ENCODE data around the gene KCNH8.

Gene KCNH8

DNA sequence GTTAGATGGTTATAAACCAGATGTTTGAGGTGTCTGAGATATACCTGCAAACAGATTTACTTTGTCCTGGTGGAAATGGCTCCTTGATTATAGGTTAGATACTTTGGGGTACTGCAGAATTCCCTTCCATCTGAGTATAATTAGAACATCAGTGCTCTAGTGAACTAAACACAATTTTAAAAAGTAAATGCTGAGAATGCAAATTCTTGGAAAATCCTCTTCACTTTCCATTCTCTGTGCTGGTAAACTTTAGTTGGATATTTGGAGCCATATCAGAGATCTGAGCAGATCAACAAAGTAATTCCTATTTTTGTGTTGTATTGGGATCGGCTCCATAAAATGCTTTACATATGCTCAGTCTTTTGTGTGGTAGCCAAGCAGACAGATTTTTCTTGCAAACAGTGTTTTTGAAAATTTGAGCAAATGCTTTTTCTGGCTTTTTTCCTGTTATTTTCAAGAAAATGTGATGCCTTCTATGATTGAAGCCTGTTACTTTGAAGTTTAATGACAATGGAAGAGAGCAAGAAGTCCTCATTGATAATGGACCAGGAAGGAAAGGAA, 37.9 kb upstream of the KCNH8 start (continued):
- TF ChIP-seq TCF4 (CRISPR knock-in tag; IDR thresholded peaks at IDR 0.05; ENCODE audit: borderline replicate concordance) = no peak

DNA sequence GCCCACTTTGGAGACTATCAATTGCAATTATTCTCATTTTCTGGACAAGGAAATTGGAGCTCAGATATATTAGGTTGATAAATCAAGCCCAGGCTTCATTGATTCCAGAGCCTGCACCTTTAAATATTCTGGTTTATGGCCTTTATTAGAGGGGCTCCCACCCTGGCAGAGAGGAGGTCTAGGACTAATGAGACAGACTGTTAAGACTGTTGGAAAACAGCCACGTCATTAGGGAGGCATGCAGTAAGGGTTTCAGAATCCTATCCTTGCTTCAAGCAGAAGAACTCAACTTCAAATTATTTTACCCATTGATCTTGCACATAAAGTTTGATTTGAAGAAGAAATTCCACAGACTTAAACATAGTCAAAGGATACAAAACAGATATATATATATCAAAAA, 33.8 kb upstream of the KCNH8 start:
- ATAC-seq = no peak
- TF ChIP-seq ZNF70 (CRISPR knock-in tag; IDR thresholded peaks at IDR 0.05) = no peak
- no peak for TF ChIP-seq ARNTL (CRISPR knock-in tag; IDR thresholded peaks at IDR 0.05; ENCODE audit: borderline replicate concordance, low read depth)
- no peak for TF ChIP-seq ZNF8 (CRISPR knock-in tag; IDR thresholded peaks at IDR 0.05)
- TF ChIP-seq ISL1 (CRISPR knock-in tag; IDR thresholded peaks at IDR 0.05) = no peak
- TF ChIP-seq, protein P1, sequence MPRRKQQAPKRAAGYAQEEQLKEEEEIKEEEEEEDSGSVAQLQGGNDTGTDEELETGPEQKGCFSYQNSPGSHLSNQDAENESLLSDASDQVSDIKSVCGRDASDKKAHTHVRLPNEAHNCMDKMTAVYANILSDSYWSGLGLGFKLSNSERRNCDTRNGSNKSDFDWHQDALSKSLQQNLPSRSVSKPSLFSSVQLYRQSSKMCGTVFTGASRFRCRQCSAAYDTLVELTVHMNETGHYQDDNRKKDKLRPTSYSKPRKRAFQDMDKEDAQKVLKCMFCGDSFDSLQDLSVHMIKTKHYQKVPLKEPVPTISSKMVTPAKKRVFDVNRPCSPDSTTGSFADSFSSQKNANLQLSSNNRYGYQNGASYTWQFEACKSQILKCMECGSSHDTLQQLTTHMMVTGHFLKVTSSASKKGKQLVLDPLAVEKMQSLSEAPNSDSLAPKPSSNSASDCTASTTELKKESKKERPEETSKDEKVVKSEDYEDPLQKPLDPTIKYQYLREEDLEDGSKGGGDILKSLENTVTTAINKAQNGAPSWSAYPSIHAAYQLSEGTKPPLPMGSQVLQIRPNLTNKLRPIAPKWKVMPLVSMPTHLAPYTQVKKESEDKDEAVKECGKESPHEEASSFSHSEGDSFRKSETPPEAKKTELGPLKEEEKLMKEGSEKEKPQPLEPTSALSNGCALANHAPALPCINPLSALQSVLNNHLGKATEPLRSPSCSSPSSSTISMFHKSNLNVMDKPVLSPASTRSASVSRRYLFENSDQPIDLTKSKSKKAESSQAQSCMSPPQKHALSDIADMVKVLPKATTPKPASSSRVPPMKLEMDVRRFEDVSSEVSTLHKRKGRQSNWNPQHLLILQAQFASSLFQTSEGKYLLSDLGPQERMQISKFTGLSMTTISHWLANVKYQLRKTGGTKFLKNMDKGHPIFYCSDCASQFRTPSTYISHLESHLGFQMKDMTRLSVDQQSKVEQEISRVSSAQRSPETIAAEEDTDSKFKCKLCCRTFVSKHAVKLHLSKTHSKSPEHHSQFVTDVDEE (CRISPR knock-in tag; IDR thresholded peaks at IDR 0.05) = no peak
- TF ChIP-seq PPARA (CRISPR knock-in tag; IDR thresholded peaks at IDR 0.05; ENCODE audit: borderline replicate concordance) = no peak
- TF ChIP-seq, protein P2, sequence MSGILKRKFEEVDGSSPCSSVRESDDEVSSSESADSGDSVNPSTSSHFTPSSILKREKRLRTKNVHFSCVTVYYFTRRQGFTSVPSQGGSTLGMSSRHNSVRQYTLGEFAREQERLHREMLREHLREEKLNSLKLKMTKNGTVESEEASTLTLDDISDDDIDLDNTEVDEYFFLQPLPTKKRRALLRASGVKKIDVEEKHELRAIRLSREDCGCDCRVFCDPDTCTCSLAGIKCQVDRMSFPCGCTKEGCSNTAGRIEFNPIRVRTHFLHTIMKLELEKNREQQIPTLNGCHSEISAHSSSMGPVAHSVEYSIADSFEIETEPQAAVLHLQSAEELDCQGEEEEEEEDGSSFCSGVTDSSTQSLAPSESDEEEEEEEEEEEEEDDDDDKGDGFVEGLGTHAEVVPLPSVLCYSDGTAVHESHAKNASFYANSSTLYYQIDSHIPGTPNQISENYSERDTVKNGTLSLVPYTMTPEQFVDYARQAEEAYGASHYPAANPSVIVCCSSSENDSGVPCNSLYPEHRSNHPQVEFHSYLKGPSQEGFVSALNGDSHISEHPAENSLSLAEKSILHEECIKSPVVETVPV (CRISPR knock-in tag; IDR thresholded peaks at IDR 0.05) = no peak
- no peak for TF ChIP-seq OSR1 (CRISPR knock-in tag; IDR thresholded peaks at IDR 0.05)
- TF ChIP-seq TOX (CRISPR knock-in tag; IDR thresholded peaks at IDR 0.05; ENCODE audit: borderline replicate concordance) = no peak
- no peak for TF ChIP-seq TCF4 (CRISPR knock-in tag; IDR thresholded peaks at IDR 0.05; ENCODE audit: borderline replicate concordance)

DNA sequence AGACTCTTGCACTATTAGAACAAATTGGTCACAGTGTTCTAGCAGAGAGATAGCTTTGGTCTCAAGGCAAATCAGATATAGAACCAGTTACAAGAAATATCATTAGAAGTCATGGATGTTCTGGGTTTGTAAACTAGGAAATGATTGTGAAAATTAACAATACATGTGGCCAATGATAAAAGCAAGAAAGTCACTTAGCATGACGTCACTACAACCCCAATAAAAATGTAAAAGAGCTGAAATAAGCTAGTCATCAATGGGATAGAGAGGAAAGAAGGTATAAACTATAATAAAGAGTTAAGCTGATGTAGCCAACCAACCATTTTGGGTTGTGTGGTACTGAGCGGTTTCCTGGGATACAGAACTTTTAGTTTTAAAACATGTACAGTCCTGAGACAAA, 32.1 kb upstream of the KCNH8 start:
- no peak for TF ChIP-seq GLIS3 (CRISPR knock-in tag; IDR thresholded peaks at IDR 0.05)
- TF ChIP-seq ESRRG (CRISPR knock-in tag; IDR thresholded peaks at IDR 0.05) = no peak
- TF ChIP-seq BACH2 (CRISPR knock-in tag; IDR thresholded peaks at IDR 0.05; ENCODE audit: borderline replicate concordance) = no peak
- TF ChIP-seq ZNF8 (CRISPR knock-in tag; IDR thresholded peaks at IDR 0.05) = no peak
- no peak for TF ChIP-seq ZC3H10 (CRISPR knock-in tag; IDR thresholded peaks at IDR 0.05)
- TF ChIP-seq, protein P3, sequence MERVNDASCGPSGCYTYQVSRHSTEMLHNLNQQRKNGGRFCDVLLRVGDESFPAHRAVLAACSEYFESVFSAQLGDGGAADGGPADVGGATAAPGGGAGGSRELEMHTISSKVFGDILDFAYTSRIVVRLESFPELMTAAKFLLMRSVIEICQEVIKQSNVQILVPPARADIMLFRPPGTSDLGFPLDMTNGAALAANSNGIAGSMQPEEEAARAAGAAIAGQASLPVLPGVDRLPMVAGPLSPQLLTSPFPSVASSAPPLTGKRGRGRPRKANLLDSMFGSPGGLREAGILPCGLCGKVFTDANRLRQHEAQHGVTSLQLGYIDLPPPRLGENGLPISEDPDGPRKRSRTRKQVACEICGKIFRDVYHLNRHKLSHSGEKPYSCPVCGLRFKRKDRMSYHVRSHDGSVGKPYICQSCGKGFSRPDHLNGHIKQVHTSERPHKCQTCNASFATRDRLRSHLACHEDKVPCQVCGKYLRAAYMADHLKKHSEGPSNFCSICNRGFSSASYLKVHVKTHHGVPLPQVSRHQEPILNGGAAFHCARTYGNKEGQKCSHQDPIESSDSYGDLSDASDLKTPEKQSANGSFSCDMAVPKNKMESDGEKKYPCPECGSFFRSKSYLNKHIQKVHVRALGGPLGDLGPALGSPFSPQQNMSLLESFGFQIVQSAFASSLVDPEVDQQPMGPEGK (CRISPR knock-in tag; IDR thresholded peaks at IDR 0.05; ENCODE audit: borderline replicate concordance) = no peak
- TF ChIP-seq TCF4 (CRISPR knock-in tag; IDR thresholded peaks at IDR 0.05; ENCODE audit: borderline replicate concordance) = no peak
- no peak for TF ChIP-seq ZFP30 (CRISPR knock-in tag; IDR thresholded peaks at IDR 0.05)
- TF ChIP-seq, protein P4, sequence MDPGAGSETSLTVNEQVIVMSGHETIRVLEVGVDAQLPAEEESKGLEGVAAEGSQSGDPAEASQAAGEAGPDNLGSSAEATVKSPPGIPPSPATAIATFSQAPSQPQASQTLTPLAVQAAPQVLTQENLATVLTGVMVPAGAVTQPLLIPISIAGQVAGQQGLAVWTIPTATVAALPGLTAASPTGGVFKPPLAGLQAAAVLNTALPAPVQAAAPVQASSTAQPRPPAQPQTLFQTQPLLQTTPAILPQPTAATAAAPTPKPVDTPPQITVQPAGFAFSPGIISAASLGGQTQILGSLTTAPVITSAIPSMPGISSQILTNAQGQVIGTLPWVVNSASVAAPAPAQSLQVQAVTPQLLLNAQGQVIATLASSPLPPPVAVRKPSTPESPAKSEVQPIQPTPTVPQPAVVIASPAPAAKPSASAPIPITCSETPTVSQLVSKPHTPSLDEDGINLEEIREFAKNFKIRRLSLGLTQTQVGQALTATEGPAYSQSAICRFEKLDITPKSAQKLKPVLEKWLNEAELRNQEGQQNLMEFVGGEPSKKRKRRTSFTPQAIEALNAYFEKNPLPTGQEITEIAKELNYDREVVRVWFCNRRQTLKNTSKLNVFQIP (CRISPR knock-in tag; IDR thresholded peaks at IDR 0.05; ENCODE audit: borderline replicate concordance, low read depth) = no peak
- TF ChIP-seq, protein P2 (CRISPR knock-in tag; IDR thresholded peaks at IDR 0.05) = no peak
- TF ChIP-seq ZNF70 (CRISPR knock-in tag; IDR thresholded peaks at IDR 0.05) = no peak
- TF ChIP-seq, protein P1 (CRISPR knock-in tag; IDR thresholded peaks at IDR 0.05) = no peak
- TF ChIP-seq RARB (CRISPR knock-in tag; IDR thresholded peaks at IDR 0.05) = no peak
- TF ChIP-seq TOX (CRISPR knock-in tag; IDR thresholded peaks at IDR 0.05; ENCODE audit: borderline replicate concordance) = no peak
- ATAC-seq = no peak

Data from SK-N-SH treated with all-trans-retinoic acid at 6 μM for 48 hours (cell line).